ENCODE measurements around the gene DTX3.
"Not testable (repeated sequence)": the region's sequence is repeated elsewhere in the genome, so short reads cannot be mapped to it uniquely, and the experiment has no call there.

DTX3 gene

GRCh38 chr12:57604454-57604991, at the start of gene DTX3:
DTX3 (plus strand) TSS chr12:57604824; CDS start chr12:57606518, 1,694 bp downstream.
- DNase-seq (ENCODE audit: low read depth in 2 of 2) = no peak

GRCh38 chr12:57554897-57555296, 49.7 kb upstream of the DTX3 start:
- DNase-seq (ENCODE audit: low read depth in 2 of 2) = no peak

GRCh38 chr12:57558864-57559263, 45.8 kb upstream of the DTX3 start:
- no peak for DNase-seq (ENCODE audit: low read depth in 2 of 2)

GRCh38 chr12:57560516-57560915, 44.1 kb upstream of the DTX3 start:
- no peak for DNase-seq (ENCODE audit: low read depth in 2 of 2)

GRCh38 chr12:57561117-57561516, 43.5 kb upstream of the DTX3 start:
- DNase-seq (ENCODE audit: low read depth in 2 of 2) = not testable (repeated sequence)

GRCh38 chr12:57563358-57563757, 41.3 kb upstream of the DTX3 start:
- no peak for DNase-seq (ENCODE audit: low read depth in 2 of 2)

- DNase-seq (ENCODE audit: low read depth in 2 of 2) = no peak
Measured at GRCh38 chr12:57564178-57564740, 40.4 kb upstream of the DTX3 start.

- no peak for DNase-seq (ENCODE audit: low read depth in 2 of 2)
Measured at GRCh38 chr12:57568838-57569237, 35.8 kb upstream of the DTX3 start.

GRCh38 chr12:57569858-57570257, 34.8 kb upstream of the DTX3 start:
- DNase-seq (ENCODE audit: low read depth in 2 of 2) = no peak

GRCh38 chr12:57570438-57570837, 34.2 kb upstream of the DTX3 start:
- DNase-seq (ENCODE audit: low read depth in 2 of 2) = not testable (repeated sequence)

- DNase-seq (ENCODE audit: low read depth in 2 of 2) = no peak
Measured at GRCh38 chr12:57571926-57572762, 32.5 kb upstream of the DTX3 start.

GRCh38 chr12:57574795-57575194, 29.8 kb upstream of the DTX3 start:
- no peak for DNase-seq (ENCODE audit: low read depth in 2 of 2)

- no peak for DNase-seq (ENCODE audit: low read depth in 2 of 2)
Measured at GRCh38 chr12:57575771-57576612, 28.6 kb upstream of the DTX3 start.

- no peak for DNase-seq (ENCODE audit: low read depth in 2 of 2)
Measured at GRCh38 chr12:57576613-57577160, 27.9 kb upstream of the DTX3 start.

GRCh38 chr12:57577981-57578758, 26.5 kb upstream of the DTX3 start:
- no peak for DNase-seq (ENCODE audit: low read depth in 2 of 2)

GRCh38 chr12:57579011-57579410, 25.6 kb upstream of the DTX3 start:
- DNase-seq (ENCODE audit: low read depth in 2 of 2) = no peak

- DNase-seq (ENCODE audit: low read depth in 2 of 2) = no peak
Measured at GRCh38 chr12:57579677-57580465, 24.8 kb upstream of the DTX3 start.

GRCh38 chr12:57580466-57580795, 24.2 kb upstream of the DTX3 start:
- DNase-seq (ENCODE audit: low read depth in 2 of 2) = no peak

GRCh38 chr12:57581802-57582201, 22.8 kb upstream of the DTX3 start:
- DNase-seq (ENCODE audit: low read depth in 2 of 2) = no peak

GRCh38 chr12:57582440-57582839, 22.2 kb upstream of the DTX3 start:
- DNase-seq (ENCODE audit: low read depth in 2 of 2) = no peak

Data from stimulated activated CD4-positive, alpha-beta T cell treated with anti-CD3 and anti-CD28 coated beads, Interleukin-15, amount 100 ng/mL, for 48 hours (primary cell).